ENCODE data around the gene CNTNAP5.

The CNTNAP5 gene

DNA sequence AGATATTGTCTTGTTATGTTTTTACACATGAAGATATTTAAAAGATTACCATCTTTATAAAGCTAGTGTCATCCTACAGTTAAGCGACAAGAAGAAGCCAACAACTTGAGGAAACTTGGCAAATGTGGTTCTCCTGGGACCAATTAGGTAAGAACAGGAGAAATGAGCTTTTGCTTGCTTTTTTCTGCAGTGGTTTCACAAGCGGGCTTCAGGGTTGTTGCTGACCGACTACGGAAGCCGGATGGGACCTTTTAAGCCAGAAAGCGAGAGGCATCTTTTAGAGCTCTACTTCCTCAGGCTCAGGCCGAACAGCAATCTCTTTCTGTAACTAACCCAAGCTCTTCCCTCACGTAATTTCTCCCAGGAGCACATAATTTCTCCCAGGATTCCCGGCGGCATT lies 256.5 kb downstream of the CNTNAP5 start:
- DNase-seq: no peak

DNA sequence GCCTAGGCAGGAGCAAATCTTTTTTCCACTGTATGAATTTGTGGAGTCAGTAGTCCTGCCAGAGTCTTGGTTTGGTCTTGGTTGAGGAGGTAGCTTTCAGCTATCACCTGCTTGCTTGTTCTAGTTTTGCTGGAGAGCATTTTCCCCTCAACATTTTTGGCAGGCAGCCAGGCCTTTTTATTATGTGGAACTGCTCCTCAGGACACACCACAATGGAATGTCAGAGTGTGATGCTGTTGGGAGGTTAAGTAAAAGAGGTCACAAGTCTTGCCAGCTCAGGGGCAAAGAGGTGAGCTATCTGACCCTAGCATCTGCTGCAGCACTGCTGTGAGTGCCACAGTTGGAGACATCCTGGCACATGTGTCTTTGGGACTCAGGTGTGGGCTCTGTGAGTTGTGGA lies 258.0 kb downstream of the CNTNAP5 start:
- no peak for DNase-seq

DNA sequence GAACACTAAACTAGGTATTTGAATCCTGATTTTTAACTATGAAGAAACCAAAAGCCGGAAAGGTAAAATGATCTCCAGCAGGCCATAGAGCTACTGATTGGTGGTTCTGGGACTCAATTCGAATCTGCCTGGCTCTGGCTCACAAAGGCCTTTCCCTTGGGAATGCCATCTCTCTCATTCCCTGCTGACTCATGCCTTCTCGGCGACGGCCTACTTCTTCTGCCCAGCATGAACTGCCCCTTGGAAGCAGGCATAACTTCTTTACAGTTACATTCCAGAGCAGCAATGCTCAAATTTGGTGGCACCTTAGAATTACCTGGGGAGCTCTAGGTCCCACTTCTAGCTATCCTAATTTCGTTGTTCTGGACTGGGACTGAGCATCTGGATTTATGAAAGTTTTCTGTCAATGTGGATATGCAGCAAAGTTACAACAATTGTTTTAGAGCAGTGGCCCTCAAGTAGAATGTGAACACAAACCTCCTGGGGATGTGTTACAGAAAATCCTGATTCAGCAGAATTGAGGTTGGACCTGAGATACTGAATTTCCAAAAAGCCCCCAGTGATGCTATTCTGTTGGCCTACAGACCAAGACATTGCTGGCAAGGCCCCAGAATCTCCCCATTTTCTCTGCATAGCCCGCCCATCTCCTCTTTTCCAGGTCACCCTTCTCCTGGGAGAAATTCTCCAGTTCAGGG lies 261.1 kb downstream of the CNTNAP5 start:
- DNase-seq: no peak

DNA sequence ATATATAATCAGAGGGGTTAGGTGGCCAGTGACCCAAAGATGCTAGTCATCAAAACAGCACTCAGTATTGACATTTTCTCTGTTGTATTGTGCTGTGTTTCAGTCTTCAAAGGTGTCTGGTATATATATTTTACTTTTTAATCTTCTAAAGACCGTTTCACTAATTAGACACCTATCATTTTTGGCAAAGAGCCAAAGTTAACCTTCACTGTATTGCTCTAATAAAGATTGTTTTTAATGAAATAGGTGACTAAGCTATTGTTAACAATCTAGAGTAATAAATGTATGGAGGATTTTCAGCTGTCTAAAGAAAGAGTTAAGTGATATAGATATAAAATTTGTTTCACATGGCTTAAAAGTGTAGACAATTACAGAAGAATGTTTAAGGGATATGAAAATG lies 264.0 kb downstream of the CNTNAP5 start:
- DNase-seq: no peak

DNA sequence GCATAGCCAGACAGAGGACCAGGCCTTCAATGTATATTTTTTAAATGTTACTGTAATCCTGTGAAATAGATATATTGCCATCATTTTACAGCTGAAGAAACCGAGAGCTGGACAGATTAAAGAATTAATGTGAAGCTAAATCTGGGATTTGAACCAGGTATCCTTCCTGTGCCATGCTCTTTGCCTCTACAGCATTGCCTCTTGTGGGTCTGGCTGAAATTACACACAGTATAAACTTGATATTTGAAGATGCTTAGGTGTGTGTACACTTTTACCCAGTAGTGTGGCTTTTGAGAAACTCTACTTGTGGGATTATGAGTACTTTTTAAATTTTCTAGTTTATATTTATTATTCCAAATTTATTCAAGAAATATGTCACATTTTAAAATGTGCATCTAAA lies 264.5 kb downstream of the CNTNAP5 start:
- DNase-seq: no peak

DNA sequence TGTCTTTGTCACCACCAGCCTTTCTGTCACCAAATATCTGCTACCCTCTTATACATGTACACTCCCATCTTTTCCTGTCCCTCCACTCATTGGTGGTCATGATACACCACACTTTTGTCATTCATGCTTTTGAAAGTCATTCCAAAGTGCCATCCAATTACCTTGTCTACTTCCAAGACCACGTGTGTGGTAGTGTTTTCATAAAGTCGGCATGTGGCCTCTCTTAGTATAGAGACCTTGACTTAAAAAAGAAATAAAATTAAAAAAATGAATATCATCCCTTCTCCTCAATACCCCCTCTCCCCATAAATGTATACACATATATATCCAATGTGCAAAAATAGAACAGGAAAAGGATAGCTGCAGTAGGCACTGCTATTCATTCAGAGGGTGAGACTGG lies 271.4 kb downstream of the CNTNAP5 start:
- no peak for DNase-seq

DNA sequence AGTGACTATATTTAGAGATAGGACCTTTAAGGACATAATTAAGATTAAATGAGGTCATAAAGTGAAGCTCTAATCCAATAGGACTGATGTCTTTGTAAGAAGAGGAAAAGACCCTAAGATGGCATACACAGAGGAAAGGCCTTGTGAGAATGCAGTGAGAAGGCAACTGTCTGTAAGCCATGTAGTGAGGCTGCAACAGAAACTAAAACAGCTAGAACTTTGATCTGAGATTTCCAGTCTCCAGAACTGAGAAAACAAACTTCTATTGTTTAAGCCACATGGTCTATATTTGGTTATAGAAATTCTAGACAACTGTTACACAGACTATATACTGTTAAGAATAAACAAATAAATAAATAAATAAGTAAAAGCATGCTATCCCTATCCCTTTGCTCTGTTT lies 276.8 kb downstream of the CNTNAP5 start:
- no peak for DNase-seq

DNA sequence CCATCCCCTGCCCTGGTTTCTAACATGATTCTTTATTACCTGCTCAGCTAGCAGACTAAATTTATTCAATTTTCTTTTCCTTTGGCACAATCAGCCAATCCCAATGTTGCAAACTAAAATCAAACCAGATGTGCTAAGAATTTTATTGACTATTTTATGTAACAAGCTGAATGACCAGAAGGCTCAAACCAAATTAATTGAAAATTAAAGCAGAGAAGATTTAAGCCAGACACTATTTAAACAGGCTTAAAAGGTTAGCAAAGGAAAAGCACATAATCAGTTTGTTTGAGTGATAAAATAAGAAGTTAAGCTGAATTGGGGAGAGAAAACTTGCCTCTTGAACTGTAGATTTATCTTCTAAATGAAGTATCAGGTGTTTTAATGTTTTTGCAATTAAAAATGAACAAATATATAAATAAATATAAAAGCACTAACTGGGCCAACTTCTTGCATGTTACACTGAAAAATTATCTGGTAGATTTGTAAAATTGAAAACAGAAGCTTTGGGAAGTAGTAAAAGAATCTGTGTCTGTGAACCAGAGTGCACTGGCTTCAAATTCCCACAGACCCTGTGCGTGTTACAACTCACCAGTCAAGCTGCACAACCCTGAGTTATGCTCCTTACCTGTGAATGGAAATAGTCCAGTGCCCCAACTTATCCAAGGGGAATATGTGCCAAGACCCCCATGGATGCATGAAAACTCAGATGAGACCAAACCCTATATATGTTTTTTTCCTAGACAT lies 283.4 kb downstream of the CNTNAP5 start:
- no peak for DNase-seq

DNA sequence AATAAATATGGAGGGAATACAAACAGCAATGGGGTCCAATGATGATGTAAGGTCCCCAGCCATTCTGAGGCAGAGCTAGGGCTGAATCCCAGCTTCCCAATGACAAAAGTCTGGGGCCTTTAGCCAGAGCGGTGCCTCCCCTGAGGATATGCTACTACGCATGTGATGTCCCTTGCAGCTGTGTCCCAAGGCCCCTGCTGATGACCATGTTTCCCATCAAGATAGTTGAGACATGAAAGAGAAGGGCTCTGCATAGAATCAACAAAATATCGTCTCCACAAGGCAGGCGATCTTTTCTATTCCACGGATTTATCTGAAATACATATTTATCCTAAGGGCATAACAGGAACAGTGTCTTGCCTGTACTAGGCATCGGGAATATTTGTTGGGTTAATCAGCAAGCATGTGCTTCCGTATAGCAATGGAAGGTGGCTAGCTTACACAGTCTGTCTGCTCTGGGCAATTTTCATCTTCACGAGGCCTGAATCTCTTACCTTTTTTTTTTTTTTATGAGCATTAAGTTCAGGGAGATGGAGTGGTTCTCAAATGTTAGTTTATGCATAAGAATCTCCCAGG lies 284.6 kb downstream of the CNTNAP5 start:
- DNase-seq: no peak

DNA sequence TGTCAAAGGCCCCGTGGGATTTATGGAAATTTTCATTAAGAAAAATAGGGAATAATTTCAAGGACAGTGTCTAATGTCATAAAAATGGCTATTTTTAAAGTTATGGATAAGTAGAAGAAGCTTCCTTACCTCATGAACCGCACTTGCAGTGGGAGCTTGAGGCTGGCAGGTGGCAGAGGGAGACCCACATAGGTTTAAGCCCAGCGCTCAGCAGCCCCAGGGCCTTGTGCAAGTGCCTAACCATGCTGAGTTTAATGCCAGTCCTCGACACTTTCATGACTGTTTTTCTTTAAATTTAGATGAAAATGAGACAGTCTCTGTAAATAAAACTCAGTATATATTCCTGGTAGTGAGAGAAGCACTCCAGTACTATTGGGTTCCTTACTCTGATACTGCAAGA lies 285.6 kb downstream of the CNTNAP5 start:
- no peak for DNase-seq

DNA sequence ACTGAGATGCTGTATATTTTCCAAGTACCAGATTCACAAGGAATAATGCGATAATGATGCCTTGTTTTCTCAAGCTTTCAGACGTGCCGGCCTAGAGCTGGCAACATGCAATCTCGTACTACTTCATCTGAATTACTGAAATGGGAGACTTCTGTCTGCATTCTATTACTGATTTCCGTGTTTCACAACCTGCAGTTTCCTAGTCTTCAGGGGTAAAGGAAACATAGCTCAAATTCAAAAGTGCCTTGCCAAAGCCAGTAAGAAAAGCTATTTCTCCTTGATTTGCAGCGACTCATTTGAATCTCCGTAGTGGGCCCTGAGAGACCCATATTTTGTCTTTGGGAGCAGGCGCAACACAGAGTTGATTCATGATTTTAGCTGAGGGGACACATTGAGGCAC lies 289.0 kb downstream of the CNTNAP5 start:
- no peak for DNase-seq

DNA sequence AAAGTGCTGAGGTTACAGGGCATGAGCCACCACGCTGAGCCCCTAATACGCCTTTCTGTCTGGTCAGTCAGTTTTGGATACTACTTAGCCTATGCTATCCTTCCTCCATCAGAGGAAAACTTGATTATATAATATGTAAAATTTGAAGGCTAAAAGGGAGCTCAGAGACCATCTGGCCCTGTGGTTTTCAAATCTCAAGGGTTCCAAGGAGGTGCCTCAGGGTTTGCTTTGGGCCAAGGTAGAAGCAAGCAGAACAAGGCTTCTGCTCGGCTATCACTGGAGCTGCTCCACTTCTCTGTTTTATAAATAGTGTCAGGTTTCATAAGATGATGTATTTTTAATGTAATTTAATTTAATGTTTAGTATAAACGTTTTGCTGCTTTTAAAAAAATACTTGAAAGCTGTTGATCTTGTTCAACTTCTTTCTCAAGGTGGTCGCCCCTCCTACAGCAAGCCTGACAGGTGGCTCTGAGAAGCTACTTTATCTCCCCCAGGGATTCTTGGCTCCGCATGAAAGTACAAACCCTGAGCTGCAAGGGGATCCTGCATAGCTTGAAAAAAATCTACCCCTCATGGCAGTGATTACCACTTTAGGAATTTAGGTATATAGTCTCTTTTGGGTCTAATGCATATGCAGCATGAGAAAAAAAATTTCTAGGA lies 290.3 kb downstream of the CNTNAP5 start:
- DNase-seq: no peak

DNA sequence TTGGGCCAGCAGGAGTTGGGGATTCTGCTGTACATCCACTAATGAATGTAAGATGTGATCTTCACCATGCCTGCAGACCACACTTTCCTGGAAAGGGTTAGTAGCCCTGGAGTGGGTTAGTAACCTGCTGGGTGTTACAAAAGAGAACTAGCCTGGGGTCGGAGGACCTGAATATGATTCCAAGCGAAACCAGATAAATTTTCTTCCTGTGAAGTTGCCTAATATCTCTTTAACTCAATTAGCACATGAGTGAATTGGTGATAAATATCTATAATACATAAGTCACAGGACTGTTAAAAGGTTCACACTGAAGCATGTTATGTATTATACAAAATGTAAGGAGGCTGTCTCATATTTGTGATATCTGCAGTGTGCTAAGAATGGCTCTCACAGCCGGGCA lies 291.0 kb downstream of the CNTNAP5 start:
- DNase-seq: no peak

DNA sequence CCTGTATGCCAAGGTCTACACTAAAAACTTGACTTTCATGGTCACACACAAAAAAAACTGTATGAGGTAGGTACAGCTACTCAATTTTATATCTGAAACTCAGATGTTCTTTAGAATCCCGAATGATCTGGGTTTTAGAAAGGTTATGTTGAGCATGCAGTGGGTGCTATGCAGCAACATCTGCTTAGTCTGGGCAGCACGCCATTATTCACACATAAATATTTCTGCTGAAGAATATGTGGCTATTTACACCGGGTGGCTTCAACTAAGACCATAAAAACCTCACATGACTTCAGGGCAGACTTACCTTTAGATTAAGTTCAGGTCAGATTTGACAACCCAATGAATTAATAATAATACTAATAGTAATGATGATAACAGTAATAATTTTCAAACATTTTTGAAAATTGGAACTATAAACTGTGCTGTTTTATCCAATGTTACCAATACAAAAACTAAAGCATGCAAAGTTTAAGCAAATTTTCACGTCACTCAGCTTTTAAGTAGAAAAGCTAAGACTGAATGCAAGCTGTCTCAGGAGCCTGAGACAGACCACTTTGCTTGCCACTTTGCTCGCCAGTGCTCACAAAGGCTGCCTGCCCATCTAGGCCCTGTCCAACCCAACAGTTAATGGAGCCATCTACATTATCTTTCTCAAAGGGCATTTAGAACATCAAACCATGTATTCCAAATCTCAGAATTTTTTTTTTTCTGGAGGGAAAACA lies 292.0 kb downstream of the CNTNAP5 start:
- no peak for DNase-seq

DNA sequence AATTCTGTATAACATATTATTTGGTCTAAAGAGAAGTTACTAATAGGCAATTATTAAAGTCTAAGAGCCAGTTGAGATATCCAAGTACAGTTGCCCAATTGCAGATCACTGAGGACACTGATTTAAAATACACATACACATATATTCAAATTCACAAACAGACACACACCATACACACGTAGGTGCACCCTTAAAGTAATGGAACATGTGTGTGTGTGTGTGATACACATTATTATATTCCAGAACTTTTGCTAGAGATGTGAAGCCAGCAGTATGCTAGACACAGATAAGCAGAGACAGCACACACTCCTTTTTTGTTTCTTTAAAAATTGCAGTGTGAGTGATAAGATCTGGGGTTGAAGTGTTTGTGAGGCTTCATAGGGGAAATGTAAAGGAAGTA lies 292.5 kb downstream of the CNTNAP5 start:
- DNase-seq: no peak

DNA sequence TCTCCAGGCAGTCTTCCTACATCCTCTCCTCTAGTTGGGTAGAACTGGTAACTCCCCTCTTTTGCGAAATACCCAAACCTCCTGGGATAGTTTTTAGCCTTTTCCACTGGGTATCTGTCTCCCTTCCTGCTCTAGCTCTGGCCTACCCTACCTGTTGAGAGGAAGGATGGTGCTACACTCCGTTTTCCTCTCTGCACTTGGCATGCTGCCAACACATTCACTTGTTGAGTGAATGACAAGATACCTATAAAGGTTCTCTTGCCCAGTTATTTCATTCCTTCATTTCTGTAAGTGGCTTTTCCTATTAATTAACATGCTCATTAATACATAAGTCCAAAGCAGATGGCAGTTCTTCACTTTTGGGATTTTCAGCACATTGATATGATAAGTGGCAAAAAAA lies 293.8 kb downstream of the CNTNAP5 start:
- no peak for DNase-seq

DNA sequence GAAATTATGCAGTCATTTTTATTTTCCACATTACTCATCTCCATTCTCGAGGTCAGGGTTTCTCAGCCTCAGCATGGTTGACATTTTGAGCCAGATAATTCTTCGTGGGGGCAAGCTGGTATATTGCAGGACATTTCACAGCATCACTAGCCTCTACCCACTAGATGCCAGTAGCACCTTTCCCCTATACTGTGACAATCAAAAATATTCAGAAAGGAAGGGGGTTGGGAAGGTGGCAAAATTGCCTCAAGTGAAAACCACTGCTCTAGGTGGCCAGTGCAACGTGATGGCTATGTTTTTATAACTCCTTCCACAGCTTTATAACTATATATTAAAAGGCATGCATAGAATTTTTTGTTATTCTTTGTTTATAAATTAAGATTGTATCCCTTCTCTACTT lies 294.5 kb downstream of the CNTNAP5 start:
- no peak for DNase-seq

DNA sequence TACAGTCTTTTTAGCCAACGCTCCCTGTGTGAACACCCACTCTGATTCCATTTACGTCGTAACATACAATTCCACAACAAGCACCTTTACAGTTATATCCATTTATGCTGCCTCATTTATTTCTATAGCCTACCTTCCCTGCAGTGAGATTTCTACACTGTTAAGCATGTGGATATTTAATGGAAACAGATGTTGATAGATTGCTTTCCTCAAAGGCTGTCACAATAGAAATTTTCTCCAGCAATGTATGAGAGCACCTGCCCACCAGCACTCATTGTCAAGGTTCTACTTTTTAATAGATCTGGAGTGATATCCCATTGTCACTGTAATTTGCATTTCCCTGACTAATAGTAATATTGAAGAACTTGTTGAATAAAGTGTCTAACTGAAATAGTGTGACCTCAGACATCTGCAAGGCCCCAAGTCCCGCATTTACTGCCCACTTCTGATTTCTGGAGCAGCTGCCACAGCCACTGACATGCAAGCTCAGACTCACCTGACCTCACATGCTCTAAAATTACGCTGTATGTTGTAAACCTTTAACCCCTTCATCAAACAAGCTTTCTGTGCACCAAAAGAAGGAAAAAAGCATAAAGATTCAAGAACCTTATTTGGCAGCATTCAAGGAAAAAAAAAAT lies 295.1 kb downstream of the CNTNAP5 start:
- no peak for DNase-seq

DNA sequence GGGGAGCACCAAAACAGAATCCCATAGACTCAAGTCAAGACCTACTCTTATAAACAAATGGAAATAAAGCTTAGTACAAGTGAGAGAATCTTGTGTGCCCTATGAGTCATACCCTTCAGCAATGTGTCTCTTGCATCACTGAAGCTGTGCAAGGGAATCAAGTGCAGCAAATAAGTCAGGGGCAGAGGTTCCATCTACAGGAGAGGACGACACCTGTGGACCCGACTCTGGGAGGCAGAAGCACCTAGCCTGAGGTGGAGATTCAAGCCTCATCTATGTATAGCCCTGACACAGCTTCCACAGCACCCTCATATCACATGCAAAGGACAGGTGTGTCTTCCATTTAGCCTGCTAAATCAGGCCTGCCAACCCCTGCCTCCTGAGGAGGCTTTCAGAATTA lies 298.2 kb downstream of the CNTNAP5 start:
- no peak for DNase-seq

DNA sequence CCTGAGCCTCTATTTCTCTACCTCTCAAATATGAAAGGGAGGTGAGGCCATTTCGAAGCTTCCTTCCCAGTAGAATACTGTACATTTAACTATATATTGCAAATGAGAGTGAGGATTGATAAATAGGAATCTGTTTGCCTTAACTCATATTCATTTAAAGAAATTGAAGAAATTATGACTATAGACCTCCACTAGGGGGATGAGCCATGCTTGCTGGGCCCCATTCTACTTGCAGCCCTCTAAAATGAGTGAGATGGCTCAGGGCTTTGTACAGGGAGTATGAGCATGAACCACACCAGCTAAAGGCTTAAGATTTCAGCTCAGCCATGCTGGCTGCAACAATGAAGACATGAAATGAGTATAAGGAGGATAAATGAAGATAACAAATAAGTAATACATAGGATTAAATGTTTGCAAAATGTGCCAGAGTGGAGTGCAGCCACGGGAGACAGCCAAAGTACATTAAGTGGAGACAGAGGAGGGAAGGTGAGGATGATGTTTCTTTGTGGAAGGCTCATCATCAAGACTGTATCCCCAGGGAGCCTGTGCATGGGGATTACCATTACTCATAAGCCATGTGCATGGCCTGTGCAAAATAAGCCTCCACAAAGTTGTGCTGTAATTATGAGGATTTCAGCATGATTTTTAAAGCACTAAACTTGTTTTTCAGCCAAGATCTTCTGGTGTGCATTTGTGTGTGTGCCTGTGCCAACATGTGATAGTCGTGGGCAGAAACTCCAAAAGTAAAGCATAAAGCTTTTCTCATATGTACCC lies 300.8 kb downstream of the CNTNAP5 start:
- DNase-seq: no peak

DNA sequence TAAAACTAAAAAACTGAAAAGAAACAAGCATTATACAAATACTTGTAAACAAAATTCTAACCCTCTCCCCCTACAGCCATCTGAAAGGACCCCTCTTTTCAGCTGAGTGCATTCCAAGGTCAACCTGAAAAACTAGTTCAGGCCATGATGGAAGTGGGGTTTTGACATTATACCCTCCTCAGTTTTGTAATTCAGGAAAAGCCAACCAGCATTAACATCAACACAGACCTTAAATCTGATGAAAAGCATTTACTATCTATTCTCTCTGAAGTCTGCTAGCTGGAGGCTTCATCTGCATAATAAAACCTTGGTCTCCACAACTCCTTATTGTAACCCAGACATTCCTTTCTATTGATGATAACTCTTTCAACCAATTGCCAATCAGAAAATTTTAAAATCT lies 302.2 kb downstream of the CNTNAP5 start:
- no peak for DNase-seq

DNA sequence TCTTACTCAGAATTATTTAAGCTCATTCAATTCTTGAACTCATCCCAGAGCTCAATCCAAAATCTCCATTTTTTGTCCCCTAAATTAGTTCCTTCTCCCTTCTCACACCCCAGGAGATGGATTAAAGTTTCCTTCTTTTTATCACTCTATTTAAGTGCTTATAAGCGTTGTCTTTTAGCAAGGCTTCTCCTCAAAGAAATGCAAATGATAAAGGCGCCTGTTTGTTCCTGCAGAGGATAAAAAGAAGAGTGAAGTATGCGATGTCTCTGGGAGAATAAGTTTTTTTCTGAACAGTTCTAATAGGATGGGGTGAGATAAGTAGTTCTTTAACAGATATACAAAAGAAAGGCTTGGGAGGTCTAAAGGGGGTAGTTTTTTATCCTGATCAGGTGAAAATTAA lies 303.3 kb downstream of the CNTNAP5 start:
- DNase-seq: no peak
